BE2C (cell line): ENCODE measurements around the gene CORO1C.
"Not testable (repeated sequence)": the region's sequence is repeated elsewhere in the genome, so short reads cannot be mapped to it uniquely, and the experiment has no call there.

Experiments used
- DNase-seq: peaks from one replicate; pipeline ENCODE4 v3.0.0-alpha.2; 2020
- H3K27me3 ChIP-seq: fragments of 250-450 bp; sonication (Bioruptor Pico); 2 replicates; pipeline ENCODE4 v1.5.1; 2020; ENCODE audit warnings: mild to moderate bottlenecking
- H3K36me3 ChIP-seq: fragments of 250-450 bp; sonication (Bioruptor Pico); 2 replicates; pipeline ENCODE4 v1.5.1; 2020; ENCODE audit warnings: mild to moderate bottlenecking
- H3K4me1 ChIP-seq: fragments of 250-450 bp; sonication (Bioruptor Pico); 2 replicates; pipeline ENCODE4 v1.5.1; 2020
- H3K4me3 ChIP-seq: 2 replicates; pipeline ENCODE4 v1.5.1; 2011; ENCODE audit warnings: low read depth, low read length
- H3K9me3 ChIP-seq: fragments of 250-450 bp; sonication (Bioruptor Pico); 2 replicates; pipeline ENCODE4 v1.5.1; 2020
- CTCF ChIP-seq: IDR thresholded peaks from 2 replicates; pipeline ENCODE4 v1.5.1; 2012; ENCODE audit warnings: mild to moderate bottlenecking, low read depth, low read length

CORO1C gene

GRCh38 chr12:108664338-108665258 lies 66.7 kb downstream of the CORO1C start:
- no peaks in the 10 kb centered on the region for H3K27me3 ChIP-seq
- peaks cover 5% of the 10 kb centered on the region; the same call in 1 of the 2 replicates for H3K36me3 ChIP-seq
- H3K4me1 ChIP-seq: peaks cover 40% of the 10 kb centered on the region
- H3K9me3 ChIP-seq: no peaks in the 10 kb centered on the region
- H3K4me3 ChIP-seq: no peak overlapping the region
- DNase-seq: peak; percentile 85
- TF ChIP-seq CTCF: peak; percentile 99

- no peaks in the 10 kb centered on the region for H3K27me3 ChIP-seq
- H3K4me1 ChIP-seq: peaks cover 34% of the 10 kb centered on the region
- H3K36me3 ChIP-seq: peaks cover 14% of the 10 kb centered on the region
These were observed 67.8 kb downstream of the CORO1C start for GRCh38 chr12:108663324-108664015.

GRCh38 chr12:108658115-108658514 lies 73.2 kb downstream of the CORO1C start:
- H3K36me3 ChIP-seq: peaks cover 36% of the 10 kb centered on the region
- DNase-seq, H3K27me3 ChIP-seq, H3K4me3 ChIP-seq, H3K4me1 ChIP-seq, H3K9me3 ChIP-seq: not testable (repeated sequence)

More at GRCh38 chr12:108663324-108664015, 67.8 kb downstream of the CORO1C start:
- no peak for DNase-seq
- no peak overlapping the region for H3K4me3 ChIP-seq
- TF ChIP-seq CTCF: no peak
- no peaks in the 10 kb centered on the region for H3K9me3 ChIP-seq

GRCh38 chr12:108657130-108657745 lies 74.1 kb downstream of the CORO1C start:
- Histone ChIP-seq H3K4me3 (no peak overlapping the region), H3K4me1 (no peaks in the 10 kb centered on the region; the same call in 1 of the 2 replicates), H3K36me3 (peaks cover 43% of the 10 kb centered on the region), H3K27me3 (no peaks in the 10 kb centered on the region), H3K9me3 (no peaks in the 10 kb centered on the region)
- DNase-seq: no peak
- TF ChIP-seq CTCF: no peak

GRCh38 chr12:108656247-108656646 lies 75.1 kb downstream of the CORO1C start:
- H3K9me3 ChIP-seq, DNase-seq, H3K27me3 ChIP-seq, H3K4me3 ChIP-seq, H3K4me1 ChIP-seq: not testable (repeated sequence)
- peaks cover 50% of the 10 kb centered on the region for H3K36me3 ChIP-seq

GRCh38 chr12:108655812-108656175 lies 75.5 kb downstream of the CORO1C start:
- peaks cover 54% of the 10 kb centered on the region for H3K36me3 ChIP-seq
- not testable (repeated sequence) for H3K4me1 ChIP-seq, H3K27me3 ChIP-seq, H3K9me3 ChIP-seq, DNase-seq, H3K4me3 ChIP-seq

- not testable (repeated sequence) for H3K4me3 ChIP-seq, DNase-seq, H3K9me3 ChIP-seq, H3K4me1 ChIP-seq, H3K27me3 ChIP-seq
- peaks cover 57% of the 10 kb centered on the region for H3K36me3 ChIP-seq
These were observed 76.7 kb downstream of the CORO1C start for GRCh38 chr12:108654622-108655021.

- no peak for DNase-seq
- Histone ChIP-seq H3K4me3 (no peak overlapping the region), H3K36me3 (peaks cover 58% of the 10 kb centered on the region), H3K27me3 (no peaks in the 10 kb centered on the region), H3K4me1 (no peaks in the 10 kb centered on the region; the same call in 1 of the 2 replicates), H3K9me3 (no peaks in the 10 kb centered on the region)
- TF ChIP-seq CTCF: no peak
These were observed 77.4 kb downstream of the CORO1C start for GRCh38 chr12:108653922-108654321.
